GM18505 (cell line): ENCODE data around the gene TCF4.

Experiments
- ATAC-seq: cut with Tn5 transposase; IDR thresholded peaks from one replicate; pipeline ENCODE4 v1.9.1; 2021; ENCODE audit not compliant: unreplicated experiment
- POLR2A ChIP-seq: IDR thresholded peaks from 4 replicates; pipeline ENCODE4 v1.6.1; 2011; ENCODE audit warnings: borderline replicate concordance; ENCODE audit not compliant: insufficient read depth, insufficient read length; ENCODE audit errors: extremely low read depth

The TCF4 gene

DNA sequence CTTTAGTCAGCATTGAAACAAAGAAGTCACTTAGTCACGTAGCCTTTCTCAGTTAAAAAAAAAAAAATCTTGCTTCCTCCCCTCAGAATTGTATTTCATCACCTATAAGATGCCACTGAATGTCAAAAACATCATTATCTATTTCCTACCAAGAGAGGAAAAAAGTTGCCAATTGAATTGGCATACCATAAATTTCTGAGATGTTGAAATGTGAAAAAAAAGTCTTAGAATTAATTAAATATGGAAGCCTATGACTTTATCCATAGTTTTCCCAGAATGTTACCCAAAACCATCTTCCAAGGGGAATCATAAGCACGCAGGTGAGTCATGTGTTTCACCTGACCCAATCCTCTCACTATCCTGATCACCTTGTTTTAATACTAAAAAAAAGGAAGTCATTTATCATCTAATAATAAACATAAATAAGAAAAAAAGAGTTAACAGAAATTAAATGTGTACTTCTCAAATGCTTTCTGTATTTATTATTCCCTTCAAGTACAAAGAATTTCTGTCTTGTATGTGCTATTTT is 205.7 kb downstream of the TCF4 start:
- no peak for TF ChIP-seq POLR2A
- ATAC-seq: no peak

DNA sequence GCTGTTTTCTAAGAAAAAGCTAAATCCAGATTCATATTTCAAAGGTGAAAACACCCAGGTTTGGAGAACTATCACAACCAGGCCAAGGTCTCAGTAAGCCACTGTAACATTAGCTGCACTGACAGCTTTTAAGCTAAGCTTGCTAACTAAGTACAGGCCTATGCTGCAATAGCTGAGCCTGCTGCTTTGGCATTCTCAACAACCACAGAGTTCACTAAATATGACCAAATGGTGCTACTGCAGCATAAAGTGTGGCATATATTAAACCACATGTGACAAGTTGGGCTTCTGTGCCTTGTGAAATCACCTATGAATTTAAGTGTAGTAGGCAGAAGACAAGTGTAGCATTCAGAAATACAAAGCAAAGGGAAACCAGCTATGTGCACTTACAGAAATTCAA is 206.7 kb downstream of the TCF4 start:
- no peak for ATAC-seq
- TF ChIP-seq POLR2A: no peak

- TF ChIP-seq POLR2A: no peak
- ATAC-seq: no peak
These were observed 207.4 kb downstream of the TCF4 start for GRCh38 chr18:55380589-55380988.

- no peak for TF ChIP-seq POLR2A
- ATAC-seq: peak; percentile 98
These were observed 211.6 kb downstream of the TCF4 start for GRCh38 chr18:55376387-55376786.

DNA sequence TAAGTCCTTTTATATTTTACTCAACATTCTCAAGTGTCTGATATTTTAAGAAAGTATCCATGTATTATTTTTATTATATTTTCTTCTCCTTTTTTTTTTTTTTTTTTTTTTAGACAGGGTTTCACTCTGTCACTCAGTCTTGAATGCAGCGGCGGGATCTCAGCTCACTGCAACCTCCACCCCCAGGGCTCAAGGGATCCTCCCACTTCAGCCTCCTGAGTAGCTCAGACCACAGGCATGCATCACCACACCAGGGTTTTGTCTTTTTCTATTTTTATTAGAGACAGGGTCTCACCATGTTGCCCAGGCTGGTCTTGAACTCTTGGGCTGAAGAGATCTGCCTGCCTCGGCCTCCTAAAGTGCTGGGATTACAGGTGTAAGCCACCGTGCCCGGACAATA is 212.1 kb downstream of the TCF4 start:
- peak; percentile 18 for ATAC-seq
- TF ChIP-seq POLR2A: no peak

GRCh38 chr18:55374741-55375140 is 213.3 kb downstream of the TCF4 start:
- ATAC-seq: no peak
- TF ChIP-seq POLR2A: no peak

GRCh38 chr18:55372209-55372608 is 215.8 kb downstream of the TCF4 start:
- no peak for ATAC-seq
- TF ChIP-seq POLR2A: no peak

- no peak for ATAC-seq
- TF ChIP-seq POLR2A: no peak
These were observed 217.1 kb downstream of the TCF4 start for GRCh38 chr18:55370936-55371335.

DNA sequence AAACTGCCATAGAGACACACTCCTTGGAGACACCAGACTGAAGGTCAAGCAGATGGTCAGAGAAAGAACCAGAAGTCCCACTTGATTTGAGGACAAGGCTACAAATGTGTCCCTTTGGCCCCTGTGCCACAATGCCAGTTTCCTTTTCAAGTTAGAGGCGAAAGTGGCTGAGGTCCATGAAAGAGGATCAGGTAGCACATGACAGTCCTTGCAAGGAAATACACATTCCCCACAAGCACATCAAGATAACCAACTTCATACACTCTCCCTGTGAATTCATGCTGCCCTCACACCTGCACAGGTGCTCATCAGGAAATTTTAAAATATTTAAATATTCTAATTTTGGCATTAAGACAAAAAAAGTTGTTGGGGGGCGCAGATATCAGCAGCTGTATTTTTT is 218.6 kb downstream of the TCF4 start:
- no peak for ATAC-seq
- no peak for TF ChIP-seq POLR2A

GRCh38 chr18:55365342-55365741 is 222.7 kb downstream of the TCF4 start:
- TF ChIP-seq POLR2A: no peak
- ATAC-seq: no peak

- TF ChIP-seq POLR2A: no peak
These were observed 225.7 kb downstream of the TCF4 start for GRCh38 chr18:55362303-55362702.

DNA sequence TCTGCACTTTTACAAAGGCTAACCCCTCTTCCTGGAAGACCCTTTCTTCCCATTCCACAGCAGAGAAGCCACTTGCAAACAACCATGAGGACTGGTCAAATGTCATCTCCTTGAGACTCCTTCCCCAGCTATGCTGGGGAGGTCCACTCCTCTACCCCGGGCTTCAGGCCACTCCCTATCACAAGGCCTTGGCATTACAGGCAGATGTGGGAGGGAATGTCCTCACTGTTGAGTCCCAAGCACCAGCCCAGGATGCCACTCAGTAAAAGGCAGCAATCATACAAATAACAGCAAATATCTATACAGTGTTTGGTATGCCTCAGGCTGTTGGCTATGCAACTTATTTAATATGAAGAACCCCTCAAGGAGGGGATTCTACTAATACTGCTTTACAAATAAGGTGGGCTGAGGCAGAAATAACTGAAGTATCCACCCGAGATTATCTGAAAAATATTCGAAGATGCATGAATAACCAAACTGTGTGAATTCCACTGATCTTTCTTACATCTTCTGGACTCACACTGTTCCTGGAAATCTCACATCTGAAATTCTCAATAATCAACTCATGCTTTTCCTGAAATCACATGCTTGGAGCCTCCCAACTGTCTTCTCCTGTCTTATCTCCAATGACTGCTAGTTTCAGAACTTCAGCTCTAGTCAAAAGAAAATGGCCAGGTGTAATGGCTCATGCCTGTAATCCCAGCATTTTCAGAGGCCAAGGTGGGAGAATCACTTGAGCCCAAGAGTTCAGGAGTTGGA is 226.3 kb downstream of the TCF4 start:
- ATAC-seq: no peak
- TF ChIP-seq POLR2A: no peak

More at GRCh38 chr18:55362303-55362702, 225.7 kb downstream of the TCF4 start:
- no peak for ATAC-seq

DNA sequence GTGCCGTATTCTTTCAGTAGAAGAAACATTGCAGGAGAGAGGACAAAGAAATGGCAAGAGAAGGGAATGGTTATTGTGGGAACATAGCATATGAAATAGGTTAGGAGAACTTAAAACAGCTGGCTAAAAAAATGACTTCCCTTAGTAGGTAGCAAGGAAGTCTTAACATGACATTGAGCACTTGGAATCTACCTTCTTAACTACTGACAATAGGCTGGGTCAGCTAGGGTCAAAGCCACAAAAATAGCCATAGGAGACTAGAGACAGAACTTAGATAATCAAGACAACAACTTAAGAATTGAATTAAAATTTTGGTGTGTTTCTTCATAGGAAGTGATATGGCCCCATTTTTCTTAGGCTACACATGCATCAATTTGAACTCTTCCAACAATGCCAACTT is 227.9 kb downstream of the TCF4 start:
- TF ChIP-seq POLR2A: no peak
- ATAC-seq: no peak

GRCh38 chr18:55356815-55357214 is 231.2 kb downstream of the TCF4 start:
- ATAC-seq: no peak
- TF ChIP-seq POLR2A: no peak

GRCh38 chr18:55355223-55355622 is 232.8 kb downstream of the TCF4 start:
- no peak for ATAC-seq

DNA sequence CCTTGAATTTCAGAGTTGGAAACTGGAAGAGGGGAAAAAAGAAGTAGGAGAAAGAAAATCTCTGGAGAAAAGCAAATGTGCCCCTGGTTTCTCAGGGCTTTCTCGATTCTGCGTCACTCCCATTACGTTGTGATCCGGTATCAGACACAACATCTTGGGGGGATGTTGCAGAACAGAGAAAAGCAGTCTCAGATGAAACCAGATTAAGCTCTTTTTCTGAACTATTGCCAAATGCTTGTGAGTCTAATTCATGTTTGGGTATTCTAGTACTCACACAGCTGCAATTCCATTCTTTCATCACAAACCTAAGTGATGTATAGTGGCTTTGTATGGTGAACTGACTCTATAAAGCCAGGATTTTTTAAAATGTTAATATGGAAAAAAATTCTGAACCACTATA is 233.2 kb downstream of the TCF4 start:
- ATAC-seq: no peak

More at GRCh38 chr18:55355223-55355622, 232.8 kb downstream of the TCF4 start:
- TF ChIP-seq POLR2A: no peak

More for the DNA sequence above, 233.2 kb downstream of the TCF4 start:
- no peak for TF ChIP-seq POLR2A
